ENCODE data around the gene SEMA4B.
"Not testable (repeated sequence)": the region's sequence is repeated elsewhere in the genome, so short reads cannot be mapped to it uniquely, and the experiment has no call there.

Gene SEMA4B, protein sequence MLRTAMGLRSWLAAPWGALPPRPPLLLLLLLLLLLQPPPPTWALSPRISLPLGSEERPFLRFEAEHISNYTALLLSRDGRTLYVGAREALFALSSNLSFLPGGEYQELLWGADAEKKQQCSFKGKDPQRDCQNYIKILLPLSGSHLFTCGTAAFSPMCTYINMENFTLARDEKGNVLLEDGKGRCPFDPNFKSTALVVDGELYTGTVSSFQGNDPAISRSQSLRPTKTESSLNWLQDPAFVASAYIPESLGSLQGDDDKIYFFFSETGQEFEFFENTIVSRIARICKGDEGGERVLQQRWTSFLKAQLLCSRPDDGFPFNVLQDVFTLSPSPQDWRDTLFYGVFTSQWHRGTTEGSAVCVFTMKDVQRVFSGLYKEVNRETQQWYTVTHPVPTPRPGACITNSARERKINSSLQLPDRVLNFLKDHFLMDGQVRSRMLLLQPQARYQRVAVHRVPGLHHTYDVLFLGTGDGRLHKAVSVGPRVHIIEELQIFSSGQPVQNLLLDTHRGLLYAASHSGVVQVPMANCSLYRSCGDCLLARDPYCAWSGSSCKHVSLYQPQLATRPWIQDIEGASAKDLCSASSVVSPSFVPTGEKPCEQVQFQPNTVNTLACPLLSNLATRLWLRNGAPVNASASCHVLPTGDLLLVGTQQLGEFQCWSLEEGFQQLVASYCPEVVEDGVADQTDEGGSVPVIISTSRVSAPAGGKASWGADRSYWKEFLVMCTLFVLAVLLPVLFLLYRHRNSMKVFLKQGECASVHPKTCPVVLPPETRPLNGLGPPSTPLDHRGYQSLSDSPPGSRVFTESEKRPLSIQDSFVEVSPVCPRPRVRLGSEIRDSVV

DNA sequence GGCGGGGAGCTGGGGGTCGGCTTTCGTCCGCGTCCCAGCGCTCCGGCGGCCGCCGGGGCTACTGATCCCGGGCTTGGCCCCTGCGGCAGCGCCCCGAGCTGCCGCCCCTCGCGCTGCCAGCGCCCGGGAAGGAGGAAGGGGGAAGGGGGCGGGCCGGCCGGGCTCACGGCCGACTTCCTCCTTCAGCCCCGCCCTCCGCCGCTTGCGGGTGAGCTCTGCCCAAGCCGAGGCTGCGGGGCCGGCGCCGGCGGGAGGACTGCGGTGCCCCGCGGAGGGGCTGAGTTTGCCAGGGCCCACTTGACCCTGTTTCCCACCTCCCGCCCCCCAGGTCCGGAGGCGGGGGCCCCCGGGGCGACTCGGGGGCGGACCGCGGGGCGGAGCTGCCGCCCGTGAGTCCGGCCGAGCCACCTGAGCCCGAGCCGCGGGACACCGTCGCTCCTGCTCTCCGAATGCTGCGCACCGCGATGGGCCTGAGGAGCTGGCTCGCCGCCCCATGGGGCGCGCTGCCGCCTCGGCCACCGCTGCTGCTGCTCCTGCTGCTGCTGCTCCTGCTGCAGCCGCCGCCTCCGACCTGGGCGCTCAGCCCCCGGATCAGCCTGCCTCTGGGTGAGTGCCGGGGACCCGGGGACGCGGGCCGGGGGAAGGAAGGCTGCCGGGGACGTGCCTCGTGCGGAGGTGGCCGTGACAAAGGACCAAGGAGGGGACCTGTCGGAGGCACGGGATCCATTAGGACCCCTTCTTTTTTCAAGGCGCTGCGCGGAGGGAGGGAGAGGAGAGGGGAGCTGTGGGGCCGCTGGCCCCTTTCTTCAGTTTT, at the start of gene SEMA4B:
Gene SEMA4B (plus strand): TSS at position 201 of the 814 bp plus-strand sequence. CDS start 249 bp downstream, at position 450.
- peak; percentile 68 for DNase-seq

DNA sequence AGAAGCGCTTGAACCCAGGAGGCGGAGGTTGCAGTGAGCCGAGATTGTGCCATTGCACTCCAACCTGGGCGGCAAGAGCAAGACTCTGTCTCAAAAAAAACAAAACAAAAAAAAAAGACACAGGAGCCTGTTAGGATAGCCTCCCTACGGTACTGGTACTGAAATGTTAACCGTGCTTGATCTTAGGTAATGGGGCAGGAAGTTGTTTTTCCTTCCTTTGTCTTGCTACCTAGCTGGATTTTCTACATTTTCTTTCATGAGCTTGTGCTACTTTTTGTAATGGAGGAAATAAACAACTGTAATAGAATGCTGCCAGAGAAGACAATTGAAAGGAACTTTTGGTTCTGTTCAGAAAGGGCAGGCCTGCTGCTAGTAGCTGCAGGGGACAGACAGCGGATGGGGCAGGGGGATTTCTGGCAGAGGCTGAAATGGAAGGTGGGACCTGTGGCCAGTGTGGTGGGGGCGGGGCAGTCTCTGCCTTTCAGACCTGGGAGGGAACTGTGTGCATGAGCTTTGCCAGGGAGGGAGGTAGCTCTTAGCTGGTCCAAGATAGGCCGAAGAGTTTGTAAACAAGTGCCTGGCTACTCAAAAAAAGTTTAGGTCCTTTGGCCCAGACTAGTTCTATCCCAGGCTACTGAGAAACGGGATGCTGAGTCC, 49.0 kb upstream of the SEMA4B start:
- no peak for DNase-seq

DNA sequence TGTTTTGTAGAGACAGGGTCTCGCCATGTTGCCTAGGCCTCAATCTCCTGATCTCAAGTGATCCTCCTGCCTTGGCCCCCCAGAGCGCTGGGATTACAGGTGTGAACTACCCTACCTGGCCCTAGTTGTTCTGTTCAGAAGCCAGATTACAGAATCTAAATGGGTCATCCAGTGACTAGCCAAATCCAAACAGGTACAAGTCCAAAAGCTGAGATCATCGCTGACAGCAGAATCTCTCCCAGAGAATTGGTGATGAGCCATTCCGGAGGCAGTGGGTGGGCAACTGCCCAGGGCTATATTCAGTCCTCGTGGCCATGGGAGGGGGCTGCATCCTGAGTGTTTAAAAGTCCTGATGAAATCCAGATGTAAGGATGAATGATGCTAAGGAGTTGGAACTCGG, 47.5 kb upstream of the SEMA4B start:
- DNase-seq = no peak

DNA sequence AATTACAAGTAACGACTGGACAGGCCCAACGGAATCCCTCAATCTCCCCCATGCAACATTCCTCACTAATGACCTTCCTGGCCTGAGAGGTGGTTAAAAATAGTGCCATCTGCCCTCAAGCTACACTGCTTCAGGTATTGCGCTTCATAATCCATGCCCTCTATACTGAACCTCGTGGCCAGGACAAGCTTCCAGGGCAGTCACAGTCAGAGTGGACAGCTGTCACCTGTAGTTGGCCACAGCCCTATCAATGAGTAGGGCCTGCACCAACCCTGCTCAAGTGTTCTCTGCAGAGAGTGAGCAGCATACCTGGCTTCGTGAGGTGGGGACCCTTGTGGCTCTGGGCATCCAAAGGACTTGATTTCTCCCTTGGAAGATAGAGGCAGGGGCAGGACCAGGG, 46.9 kb upstream of the SEMA4B start:
- no peak for DNase-seq

DNA sequence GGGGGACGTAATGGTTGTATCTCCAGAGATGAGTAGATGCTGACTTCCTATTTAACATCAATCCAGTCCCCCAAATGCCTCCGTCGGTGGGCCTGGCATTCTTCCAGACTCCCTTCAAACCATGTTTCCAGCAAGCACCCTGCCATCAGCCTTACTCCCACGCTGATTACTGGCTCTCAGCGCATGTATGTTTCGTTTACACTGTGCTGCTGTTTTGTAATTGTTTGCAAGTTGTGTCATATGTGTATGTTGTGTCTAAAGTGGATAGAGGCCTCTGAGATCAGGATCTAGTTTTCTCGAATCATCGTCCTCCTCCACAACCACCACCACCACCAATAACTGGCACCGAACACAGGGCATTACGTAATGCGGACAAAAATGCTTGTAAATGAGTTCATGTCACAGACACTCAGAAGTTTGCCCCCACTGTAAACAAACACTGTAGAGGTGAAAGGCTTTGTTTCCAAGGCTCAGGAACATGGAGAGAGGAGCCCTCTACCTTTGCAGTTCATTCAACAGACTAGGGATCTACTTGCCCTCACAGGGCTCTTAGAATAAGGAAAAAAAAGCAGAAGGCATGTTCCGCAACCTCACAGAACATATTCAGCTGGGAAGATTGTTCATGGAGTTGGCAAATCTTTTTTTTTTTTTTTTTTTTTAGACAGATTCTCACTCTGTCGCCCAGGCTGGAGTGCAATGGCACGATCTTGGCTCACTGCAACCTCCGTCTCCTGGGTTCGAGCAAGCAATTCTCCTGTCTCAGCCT, 46.1 kb upstream of the SEMA4B start:
- no peak for DNase-seq

DNA sequence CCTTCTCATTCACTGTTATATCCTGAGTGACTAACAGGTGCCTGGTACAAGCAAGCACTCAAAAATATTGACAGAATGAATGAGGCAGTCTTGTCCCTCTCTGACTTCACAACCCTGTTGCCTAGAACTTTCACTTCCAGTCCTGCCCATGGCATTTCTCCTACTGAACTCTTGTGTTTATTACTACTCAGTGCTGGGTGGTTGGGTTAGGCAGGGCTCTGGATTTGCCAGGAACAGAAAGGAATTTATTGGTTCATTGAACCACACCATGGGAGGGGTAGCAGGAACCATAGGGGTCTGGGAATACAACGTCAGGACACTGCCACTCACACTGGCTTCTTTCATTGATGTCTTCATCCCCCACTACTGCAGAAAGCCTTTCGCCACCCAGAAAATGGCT, 41.9 kb upstream of the SEMA4B start:
- DNase-seq = no peak

DNA sequence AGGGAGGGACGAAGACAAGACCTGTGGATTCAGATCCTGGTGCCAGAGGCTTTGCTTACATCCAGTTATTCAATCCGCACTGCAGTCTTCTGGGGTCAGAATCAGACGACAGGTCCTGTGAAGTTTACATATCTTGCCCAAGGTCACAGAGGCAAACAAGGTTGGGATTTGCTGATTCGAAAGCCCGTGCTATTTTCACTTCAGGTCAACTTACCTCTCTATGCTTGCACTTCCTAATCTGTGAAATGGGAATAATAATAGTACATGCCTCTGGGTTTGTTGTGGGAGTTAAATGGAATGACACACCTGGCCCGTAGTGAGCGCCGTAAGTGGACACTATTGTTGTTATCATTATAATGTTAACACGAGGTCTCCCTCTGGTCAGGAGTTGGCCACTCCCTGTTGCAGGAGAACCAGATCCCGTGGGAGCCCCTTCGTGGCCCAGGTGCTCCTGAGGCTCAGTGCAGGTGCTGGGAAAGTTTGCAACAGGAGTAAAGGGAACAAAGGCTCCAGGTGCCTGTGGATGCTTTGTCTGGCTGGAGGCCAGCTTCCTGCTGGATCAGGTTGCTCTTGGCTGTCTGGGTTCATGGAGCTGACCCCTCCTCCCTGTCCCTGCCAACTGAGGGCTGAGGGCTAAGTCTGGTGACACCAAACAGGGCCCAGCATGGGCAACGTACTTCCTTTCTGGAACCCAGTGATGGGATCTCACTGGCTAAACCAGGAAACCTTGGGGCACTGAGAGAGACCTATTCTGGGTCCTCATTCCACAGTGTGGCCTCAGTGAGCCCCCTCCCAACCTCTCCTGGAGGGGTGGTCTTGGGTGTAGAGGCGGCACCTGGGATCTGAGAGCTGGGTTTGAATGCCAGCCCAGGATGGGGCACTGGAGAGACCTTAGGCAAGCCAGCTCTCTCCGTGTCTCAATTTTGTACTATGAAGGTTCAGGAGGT, 40.1 kb upstream of the SEMA4B start:
- DNase-seq = no peak

DNA sequence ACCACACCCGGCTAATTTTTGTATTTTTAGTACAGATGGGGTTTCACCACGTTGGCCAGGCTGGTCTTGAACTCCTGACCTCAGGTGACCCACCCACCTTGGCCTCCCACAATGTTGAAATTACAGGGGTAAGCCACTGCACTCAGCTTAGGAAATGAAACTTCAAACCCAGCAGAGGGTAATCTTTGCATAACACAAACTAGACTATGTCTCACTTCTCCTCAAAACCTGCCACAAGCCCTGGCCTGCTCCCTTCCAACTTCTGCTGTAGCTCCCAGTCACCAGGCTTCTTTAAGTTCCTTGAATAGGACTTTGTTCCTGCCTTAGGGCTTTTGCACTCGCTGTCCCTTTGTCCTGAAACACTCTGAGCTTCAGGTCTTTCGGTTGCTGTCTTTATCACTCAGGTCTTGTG, 39.2 kb upstream of the SEMA4B start:
- peak; percentile 38 for DNase-seq

DNA sequence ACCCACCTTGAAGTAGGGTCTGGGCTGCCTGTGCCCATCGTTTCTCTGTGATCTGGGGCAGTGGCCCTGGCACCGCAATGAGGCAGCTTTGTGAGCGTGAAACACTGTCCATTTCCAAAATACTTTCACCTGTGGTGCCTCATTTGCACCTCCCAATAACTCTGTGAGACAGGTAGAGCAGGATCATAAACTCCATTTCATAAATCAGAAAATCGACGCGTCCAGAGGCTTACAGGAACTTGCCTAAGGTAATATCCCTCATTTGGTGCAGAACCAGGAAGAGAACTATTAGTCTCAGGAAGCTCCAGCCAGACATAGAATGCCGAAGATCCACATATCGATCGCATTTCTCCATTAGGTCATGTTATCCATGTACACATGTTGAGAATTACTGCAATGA, 38.2 kb upstream of the SEMA4B start:
- DNase-seq = no peak

DNA sequence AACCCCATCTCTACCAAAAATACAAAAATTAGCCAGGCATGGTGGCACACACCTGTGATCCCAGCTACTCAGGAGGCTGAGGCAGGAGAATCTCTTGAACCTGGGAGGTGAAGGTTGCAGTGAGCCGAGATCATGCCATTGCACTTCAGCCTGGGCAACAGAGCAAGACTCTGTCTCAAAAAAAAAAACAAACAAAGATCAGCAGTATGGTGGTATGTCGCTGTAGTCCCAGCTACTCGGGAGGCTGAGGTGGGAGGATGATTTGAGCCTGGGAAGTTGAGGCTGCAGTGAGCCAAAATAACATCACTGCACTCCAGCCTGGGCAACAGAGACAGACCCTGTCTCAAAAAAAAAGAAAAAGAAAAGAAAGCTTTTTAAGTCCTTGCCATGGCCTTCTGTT, 36.9 kb upstream of the SEMA4B start:
- not testable (repeated sequence) for DNase-seq

DNA sequence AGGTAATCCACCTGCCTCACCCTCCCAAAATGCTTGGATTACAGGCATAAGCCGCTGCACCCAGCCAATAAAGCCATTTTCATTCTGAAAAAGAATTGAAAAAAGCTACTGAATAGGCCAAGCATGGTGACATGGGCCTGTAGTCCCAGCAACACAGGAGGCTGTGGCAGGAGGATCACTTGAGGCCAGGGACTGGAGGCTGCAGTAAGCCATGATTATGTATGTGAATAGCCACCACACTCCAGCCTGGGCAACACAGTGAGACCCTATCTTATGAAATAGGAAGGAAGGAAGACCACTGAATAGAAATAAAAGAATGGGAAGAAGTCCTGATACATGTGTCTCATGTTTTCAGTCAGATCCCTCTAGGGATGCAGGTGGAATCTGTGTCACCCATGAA, 36.0 kb upstream of the SEMA4B start:
- no peak for DNase-seq

DNA sequence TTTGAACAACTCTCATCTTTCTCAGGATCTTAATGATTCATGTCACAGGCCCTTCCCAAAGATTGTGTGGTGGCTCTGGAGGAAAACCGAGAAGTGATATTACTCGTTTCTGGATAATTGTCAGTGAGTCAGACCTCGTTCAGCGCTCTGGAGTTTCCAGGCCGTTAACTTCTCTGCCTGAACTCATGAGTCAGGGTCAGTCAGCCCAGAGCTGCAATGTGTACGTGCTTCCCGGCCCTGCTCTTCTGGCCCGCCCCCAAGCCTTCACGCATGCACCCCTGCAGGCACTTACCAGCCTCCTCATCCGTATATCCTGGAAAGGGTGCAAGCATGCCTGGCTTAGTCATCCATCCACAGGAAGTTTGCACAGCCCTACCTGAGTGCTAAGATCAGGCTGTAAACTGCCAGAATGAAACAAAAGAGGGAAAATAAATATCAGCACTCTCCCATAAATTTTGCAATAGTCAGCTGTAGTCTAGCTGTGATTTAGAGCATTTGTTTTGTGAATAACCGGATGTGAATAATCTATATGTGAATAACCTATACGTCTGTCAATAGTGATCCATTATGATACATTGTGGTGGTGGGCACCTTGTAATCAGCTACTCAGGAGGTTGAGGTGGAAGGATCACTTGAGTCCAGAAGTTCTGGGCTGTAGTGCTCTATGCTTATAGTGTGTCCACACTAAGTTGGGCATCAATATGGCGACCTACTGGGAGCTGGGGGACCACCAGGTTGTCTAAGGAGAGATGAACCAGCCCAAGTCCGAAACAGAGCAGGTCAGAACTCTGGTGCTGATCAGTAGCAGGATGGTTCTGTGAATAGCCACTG, 35.3 kb upstream of the SEMA4B start:
- peak; percentile 64 for DNase-seq

DNA sequence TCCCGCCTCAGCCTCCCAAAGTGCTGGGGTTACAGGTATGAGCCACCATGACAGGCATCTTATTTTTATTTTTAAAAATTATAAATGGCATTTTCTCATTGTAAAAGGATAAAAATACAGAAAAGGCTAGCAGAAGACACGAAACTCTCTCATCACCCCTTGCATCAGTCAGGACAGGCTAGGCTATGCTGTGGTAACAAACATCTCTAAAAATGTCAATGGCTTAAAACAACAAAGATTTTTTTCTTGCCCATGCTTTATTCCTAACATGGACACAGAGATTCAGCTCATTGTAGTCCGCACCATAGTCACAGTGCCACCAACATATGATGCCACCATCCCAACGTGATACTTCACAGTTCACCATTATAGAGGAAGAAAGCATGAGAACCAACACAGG, 34.0 kb upstream of the SEMA4B start:
- no peak for DNase-seq

DNA sequence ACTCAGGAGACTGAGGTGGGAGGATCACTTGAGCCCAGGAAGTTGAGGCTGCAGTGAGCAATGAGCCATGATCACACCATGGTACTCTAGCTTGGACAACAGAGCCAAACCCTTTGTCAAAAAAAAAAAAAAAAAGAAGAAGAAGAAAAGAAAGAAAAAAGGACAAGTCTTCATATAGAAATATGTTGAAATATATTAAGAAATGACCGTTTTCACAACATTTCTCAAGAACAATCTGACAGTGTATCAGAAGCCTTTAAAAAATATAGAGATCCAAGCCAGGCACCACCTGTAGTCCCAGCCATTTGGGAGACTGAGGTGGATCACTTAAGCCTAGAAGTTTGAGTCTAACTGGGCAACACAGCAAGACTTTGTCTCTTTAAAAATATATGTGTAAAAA, 29.5 kb upstream of the SEMA4B start:
- DNase-seq = no peak

DNA sequence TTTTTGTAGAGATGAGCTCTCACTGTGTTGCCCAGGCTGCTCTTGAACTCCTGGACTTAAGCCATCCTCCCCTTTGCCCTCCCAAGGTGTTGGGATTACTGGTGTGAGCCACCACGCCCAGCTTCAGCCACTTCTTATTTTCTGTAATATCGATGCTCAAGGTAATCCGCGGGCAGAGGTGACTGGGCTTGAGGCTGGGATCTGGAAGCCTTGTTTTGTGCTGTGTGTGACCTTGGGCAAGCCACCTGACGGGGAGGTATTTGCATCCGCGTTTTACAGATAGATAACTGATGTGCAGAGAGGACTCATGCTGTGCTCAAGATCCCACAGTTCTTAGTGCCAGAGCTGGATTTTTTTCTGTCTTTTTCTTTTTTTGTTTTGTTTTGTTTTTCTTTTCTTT, 27.8 kb upstream of the SEMA4B start:
- DNase-seq = no peak

DNA sequence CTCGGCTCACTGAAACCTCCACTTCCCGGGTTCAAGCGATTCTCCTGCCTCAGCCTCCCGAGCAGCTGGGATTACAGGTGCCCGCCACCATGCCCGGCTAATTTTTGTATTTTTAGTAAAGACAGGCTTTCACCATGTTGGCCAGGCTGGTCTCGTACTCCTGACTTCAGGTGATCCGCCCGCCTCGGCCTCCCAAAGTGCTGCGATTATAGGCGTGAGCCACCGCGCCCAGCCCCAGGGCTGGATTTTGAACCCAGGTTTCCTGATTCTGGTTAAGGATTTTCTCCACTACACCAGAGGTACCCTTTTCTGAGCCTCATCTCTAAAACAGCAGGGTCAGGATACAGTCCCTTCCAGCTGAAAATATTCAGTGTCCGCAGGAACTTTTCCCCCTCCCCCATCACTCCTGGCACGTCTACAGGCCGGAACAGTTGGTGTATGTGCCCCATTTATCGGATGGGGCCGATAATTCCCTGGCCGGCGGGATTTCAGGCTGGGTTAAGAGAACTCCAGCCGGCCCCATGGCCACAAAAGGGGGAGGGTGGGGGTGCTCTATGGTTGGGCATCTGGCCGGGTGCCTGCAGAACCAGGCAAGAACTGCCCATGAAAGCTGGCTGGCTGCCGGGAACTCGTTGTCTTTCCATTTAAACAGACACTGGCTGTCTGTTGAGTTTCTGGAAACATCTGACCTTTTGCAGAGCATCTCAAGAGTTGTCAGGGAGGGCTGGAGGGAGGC, 26.8 kb upstream of the SEMA4B start:
- no peak for DNase-seq

DNA sequence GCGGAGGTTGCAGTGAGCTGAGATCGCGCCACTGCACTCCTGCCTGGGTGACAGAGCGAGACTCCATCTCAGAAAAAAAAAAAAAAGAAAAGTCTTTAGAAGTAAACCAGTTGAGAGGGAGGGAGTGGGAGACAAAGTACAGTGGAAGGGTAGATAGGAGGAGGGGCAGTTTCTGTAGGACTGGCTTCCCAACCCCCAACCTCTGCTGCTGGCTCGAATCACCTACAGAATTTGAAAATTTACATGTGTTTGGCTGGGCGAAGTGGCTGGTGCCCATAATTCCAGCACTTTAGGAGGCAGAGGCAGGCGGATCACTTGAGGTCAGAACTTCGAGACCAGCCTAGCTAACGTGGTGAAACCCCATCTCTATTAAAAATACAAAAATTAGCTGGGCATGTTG, 24.1 kb upstream of the SEMA4B start:
- no peak for DNase-seq

DNA sequence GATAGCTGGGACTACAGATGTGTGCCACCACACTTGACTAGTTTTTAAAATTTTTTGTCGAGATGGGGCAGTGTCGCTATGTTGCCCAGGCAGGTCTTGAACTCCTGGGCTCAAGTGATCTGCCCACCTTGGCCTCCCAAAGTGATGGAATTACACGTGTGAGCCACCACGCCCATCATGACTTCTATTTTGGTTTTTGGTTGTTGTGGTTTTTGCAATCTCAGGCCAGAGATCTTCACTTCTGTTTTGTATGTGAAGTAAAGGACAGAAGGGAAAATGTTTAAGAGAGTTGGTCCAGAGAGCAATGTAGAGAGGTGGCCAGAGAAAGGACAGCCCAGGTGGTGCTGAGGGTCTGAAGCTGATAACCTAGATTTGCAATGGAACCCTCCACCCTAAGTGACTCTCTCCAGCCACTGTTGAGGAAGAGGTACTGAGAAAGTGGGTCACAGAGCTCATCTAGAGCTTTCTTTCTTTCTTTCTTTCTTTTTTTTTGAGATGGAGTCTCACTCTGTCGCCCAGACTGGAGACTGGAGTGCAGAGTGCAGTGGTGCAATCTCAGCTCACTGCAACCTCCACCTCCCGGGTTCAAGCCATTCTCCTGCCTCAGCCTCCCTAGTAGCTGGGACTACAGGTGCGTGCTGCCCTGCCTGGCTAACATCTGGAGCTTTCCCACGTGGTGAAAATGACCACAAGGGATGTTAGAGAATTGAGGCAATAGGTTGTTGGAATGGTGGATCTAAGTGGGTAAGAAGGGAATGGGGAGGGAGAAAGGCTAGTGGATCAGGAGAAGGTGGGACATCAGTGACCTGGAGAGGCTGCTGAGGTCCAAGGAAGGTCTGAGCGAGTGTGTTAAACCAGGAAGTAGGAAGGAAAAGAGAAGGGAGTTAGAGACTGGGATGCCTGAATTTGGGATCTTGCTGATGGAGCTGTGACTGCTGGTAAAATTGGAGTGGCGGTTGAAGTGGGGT, 22.4 kb upstream of the SEMA4B start:
- no peak for DNase-seq
